HG02970 (cell line): ENCODE data around the gene FLT4.
"Not testable (repeated sequence)": the region's sequence is repeated elsewhere in the genome, so short reads cannot be mapped to it uniquely, and the experiment has no call there.

Experiments
- ATAC-seq: cut with Tn5 transposase; IDR thresholded peaks from one replicate; pipeline ENCODE4 v1.9.1; 2021; ENCODE audit warnings: mild to moderate bottlenecking, moderate library complexity, moderate number of reproducible peaks; ENCODE audit not compliant: unreplicated experiment, low FRiP score

The FLT4 gene

DNA sequence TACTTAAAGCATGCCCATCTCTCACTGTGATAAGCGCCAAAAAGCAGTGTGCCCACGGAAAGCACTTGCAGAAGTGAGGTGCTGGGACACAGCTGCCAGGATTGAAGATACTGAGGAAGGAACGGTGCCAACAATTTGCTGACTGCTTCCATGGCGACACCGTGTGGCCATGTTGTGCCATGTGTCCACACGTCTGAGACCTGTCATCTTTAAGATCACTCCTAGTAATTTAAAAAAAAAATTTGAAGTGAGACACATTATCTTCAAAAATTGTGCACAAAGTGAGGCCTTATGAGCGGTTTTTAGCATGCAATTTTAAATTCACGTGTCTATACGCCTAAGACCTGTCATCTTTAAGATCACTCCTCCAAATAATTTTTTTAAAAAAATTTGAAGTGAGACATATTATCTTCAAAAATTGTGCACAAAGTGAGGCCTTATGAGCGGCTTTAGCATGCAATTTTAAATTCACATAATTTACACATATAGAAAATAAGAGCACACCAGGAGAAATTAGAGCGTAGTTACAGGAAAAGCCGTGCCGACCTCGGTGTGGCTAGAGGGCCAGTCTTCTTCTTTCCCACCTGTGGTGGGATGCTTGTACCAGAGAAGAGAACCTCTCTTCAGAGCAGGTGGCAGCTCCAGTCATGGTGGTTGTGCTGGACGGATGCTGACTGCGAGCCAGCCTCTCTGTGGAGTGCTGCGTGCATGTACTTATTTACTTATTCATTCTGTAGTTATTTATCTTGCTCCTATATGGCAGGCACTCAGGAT, 21.4 kb upstream of the FLT4 start:
- ATAC-seq, result no peak

DNA sequence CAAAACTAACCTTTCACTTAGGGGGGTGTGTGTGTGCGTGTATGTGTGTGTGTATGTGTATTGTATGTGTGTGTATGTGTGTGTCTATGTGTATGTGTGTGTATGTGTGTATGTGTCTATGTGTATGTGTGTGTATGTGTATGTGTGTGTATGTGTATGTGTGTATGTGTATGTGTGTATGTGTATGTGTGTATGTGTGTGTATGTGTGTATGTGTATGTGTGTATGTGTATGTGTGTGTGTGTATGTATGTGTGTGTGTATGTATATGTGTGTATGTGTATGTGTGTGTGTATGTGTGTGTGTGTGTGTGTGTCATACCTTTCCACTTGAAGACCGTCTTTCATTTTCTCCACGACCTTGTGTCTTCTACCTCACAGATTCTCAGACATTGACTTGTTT, 20.8 kb upstream of the FLT4 start:
- ATAC-seq, result no peak

DNA sequence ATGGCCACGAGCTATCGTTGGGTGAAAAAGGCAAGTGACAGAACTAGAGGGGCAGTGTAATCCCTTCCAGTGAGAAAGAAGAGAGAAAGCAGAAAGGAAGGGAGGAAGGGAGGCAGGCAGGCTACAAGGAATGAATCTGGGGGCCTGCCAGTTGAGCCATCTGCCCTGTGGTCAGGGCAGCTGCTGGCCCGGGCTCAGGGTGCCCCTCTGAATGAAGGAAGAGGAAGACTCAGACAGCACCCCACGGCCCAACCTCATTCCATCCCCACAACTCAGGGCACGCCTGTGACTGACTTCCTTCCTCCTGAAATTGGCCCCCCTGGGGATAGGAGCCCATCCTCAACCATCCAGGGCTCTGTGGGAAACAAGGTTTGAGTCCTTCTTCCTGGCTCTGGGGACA, 20.3 kb upstream of the FLT4 start:
- no peak for ATAC-seq

- ATAC-seq, result no peak
These were observed 19.6 kb upstream of the FLT4 start for GRCh38 chr5:180668835-180669596.

DNA sequence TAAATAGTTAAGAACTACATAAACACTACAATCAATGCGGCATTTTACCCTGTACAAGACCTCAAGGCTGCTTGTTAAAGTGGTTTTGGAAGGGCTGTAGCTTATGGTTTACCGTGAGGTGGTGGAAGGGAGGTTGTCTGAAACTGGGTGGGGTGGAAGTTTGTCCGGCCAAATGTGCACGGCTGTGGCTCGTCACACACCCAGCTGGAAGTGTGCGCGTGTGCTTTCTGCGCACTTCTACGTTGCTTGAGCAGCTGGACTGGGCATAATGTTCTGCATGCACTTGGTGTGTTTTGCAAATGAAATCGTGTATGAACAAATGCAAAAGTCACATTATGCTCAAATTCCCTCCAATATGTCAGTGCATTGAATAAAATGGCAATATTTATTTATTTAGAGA, 17.4 kb upstream of the FLT4 start:
- no peak for ATAC-seq

DNA sequence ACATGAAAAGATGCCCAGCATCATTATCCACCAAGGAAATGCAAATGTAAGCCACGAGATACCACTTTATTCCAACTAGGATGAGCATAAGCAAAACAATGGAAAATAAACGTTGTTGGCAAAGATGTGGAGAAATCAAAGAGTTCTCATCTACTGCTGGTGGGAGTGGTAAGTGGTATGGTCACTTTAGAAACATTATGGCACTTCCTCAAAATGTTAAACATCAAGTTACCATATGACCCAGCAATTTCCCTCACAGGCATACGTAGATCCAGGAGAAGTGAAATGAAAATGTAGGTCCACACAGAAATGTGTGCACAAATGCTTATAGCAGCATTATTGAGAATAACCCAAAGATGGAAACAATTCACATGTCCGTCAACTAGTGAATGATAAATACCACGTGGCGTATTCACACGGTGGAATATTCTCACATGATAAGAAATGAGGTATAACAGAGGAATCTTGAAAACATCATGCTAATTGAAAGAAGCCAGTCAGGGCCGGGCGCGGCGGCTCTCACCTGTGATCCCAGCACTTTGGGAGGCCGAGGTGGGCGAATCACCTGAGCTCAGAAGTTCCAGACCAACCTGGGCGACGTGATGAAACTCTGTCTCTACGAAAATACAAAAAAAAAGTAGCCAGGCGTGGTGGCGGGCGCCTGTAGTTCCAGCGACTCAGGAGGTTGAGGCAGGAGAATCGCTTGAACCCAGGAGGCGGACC, 16.4 kb upstream of the FLT4 start:
- no peak for ATAC-seq

- no peak for ATAC-seq
These were observed 9.6 kb upstream of the FLT4 start for GRCh38 chr5:180658774-180659564.

DNA sequence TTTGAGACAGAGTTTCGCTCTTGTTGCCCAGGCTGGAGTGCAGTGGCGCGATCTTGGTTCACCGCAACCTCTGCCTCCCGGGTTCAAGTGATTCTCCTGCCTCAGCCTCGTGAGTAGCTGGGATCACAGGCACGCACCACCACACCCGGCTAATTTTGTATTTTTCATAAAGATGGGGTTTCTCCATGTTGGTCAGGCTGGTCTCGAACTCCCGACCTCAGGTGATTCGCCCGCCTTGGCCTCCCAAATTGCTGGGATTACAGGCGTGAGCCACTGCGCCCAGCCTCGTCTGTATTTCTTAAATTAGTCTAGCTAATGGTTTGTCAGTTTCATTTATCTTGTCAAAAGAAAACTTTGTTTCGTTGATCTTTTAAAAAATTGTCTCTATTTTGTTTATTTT, 5.8 kb upstream of the FLT4 start:
- not testable (repeated sequence) for ATAC-seq

GRCh38 chr5:180652771-180653170, 3.4 kb upstream of the FLT4 start:
- no peak for ATAC-seq

DNA sequence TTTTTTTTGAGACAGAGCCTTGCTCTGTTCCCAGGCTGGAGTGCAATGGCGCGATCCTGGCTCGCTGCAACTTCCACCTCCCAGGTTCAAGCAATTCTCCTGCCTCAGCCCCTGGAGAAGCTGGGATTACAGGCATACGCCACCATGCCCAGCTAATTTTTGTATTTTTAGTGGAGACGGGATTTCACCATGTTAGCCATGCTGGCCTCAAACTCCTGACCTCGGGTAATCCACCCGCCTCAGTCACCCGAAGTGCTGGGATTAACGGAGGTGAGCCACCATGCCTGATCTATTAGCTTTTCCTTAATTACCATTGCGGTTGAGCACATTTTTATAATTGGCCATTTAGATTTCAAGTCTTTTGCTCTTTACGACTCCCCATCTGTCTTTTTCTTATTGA, 2.9 kb upstream of the FLT4 start:
- no peak for ATAC-seq

DNA sequence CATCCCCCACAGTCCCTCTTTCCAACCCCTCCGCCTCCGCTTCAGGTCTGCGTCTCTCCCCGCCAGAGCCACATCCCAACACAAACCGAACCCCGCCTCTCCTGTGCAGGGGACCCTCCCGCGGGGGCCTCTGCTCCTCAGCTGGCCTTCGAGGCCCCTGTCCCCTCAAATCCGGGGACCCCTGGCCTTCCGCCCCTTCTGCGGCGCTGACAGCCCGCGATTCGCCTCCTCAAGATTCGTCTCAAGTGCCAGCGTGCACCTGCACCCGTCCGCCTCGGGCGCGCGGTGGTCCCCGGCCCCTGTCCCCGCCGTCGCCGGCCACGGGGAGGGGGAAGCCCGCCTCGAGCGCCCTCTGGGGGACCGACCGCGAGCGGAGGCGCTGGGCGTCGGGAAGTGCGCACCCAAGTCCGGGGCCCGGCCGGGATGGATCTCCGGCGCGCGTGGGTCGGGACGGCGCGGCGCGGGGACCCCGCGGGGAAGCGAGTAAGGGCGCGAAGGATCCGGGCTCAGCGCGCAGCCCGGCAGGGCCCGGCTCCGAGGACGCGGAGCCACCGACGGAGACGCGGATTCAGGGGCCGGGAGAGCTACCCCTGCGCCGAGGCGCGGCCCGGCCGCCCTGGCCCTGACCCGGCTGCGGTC, 623 bp downstream of the FLT4 start:
- no peak for ATAC-seq

- no peak for ATAC-seq
These were observed 1.4 kb downstream of the FLT4 start for GRCh38 chr5:180647941-180648500.

DNA sequence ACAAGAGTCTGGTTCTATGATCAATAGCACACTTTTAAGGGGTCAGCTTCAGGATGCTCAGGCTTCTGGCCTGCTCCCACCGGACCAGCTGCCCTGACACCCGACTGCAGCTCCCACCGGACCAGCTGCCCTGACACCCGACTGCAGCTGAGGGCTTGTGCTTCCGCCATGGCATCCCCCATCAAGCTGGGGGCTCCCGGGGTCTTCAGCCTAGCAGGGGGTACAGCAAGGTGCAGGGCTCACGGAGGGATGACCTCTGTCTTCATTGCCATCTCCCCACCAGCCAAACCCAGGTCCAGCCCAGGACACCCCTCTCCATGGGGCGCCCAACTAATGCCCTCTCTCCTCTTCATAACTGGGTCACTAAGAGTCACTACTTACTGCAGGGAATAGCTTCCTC, 1.9 kb downstream of the FLT4 start:
- ATAC-seq, result no peak

DNA sequence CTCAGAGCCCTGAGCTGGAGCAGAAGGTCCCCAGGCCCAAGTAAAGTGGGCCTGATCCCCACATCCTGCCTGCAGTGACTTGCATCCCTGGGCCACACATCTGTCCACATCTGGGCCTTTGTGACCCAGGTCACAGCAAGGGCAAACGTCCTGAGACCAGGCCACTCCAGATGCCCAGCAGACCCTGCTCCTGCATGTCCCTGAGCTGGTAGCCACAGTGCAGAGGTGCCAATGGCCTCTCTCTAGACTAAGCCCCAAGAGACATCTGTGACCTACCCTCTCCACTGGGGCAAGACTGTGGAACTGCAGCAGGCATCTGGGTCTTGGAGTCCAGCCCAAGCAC, 2.5 kb downstream of the FLT4 start:
- no peak for ATAC-seq

DNA sequence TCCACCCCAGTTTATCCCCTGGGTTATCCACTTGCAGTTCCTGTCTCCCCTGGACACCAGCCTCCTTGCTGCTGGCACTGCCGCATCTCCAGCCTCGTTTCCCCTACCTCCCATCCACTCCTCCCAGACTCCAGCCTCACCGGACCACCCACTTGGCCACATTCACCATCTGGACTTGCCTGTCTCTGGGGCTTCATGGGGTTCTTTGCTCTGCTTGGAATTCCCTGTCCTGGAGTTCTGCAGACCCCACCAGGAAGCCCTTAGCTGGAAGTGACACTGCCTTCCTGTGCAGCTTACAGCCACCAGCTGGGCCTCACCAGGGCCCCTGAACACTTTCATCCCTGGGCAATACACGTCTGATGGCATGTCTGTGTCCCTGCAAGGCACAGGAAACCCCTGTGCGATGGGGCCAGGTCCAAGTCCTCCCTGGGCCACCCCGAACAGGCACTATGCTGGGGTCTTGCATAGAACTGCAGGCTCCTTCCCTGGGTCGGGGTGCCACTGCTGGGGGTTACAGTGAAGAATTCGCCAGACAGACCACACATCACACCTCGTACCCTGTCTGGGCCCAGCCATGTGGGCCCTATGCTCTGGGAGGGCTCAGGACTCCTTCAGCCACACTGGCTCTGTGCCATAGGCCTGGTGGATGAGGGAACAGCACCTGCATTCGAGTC, 3.0 kb downstream of the FLT4 start:
- no peak for ATAC-seq

DNA sequence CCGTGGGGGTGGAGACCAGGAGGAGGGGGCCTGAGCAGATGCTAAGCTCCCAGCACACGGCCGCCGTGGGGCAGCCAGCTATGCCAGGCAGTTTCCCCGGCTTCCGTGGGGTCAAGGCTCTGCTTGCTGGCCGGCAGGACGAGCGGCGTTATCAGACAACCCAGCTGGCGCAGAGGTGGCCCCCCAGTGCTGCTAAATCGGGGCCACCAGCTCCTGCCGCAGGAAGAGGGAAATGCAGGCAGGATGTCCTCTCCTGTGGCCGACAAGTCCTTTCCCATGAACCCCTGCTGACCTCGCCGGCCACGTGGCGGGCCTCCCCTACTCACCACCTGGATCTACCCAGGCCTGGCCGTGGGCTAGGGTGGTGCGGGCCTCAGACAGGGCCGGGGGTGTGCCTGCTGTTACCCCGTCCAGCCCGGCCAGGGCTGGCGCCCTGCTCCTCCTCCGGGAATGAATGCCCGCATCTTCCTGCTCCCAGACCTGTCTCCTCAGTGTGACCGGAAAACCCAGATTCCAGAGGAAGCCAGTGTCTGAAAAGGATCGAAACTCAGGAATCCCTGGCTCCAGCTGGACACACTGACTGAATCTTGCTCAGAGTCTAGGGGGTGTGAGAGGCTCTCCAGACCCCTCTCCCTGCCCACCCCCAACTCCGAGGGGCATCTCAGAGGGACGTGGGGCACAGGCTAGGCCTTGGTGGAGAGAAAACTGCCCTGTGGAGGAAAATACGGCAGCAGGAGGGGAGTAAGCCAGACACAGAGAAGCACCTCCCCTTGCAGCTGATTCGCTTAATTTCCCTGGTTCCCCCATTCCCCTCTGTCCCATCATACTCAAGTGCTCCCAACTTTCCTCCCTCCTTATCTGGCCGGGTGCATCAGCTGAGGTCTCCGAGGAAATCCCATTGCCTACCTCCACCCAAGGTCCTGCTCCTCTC, 3.9 kb downstream of the FLT4 start:
- ATAC-seq, result no peak

DNA sequence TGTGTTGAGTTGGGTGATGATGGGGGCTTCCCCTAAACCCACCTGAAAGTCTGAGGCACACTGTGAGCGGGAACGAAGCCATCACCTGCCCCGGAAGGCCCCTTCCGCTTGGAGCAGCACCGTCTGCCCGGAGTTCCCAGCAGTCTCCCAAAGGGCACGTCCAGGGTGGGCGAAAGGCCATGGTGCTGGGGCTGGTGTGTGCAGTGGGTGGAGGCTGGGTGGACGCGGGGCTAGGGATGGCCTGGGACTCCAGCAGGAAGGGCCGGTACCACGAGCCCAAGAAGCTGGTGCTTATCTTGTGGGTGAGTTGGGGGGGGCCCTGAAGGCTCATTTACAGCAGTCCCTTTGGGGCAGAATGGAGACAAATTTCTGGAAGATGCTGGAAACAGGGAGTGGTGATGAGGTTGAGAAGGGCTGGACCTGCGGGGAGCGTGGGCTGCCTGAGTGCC, 4.6 kb downstream of the FLT4 start:
- ATAC-seq, result no peak

GRCh38 chr5:180644129-180644824, 5.1 kb downstream of the FLT4 start:
- ATAC-seq, result no peak
